ENCODE data around the gene P2RY14. TPM values are rescaled to one million over a fixed set of nuclear protein-coding genes. Genes with fewer than 3 reads are reported as not detected.
"Not testable (repeated sequence)": the region's sequence is repeated elsewhere in the genome, so short reads cannot be mapped to it uniquely, and the experiment has no call there.

P2RY14 gene
- total and polyA plus RNA-seq, 4 donors: 0.97 to 2.8 (median 1.4) TPM

GRCh38 chr3:151178208-151178845, 100.0 kb downstream of the P2RY14 start:
- 90 to 96% methylated on average over 2 of the region's 2 CpGs for WGBS, 2 donors
- ATAC-seq (ENCODE audit: low FRiP score): no peak
- intact Hi-C loops (cut with DNase I): no loop called here
- no peaks in the 10 kb centered on the region for H3K27me3 ChIP-seq (ENCODE audit: control insufficient read depth in 1 of 2, insufficient read depth in 2 of 2, low read length in 1 of 2)
- no peak for DNase-seq
- no peak overlapping the region for H3K27ac ChIP-seq (ENCODE audit: low read depth in 1 of 2, low read length in 2 of 2)
- no peaks in the 10 kb centered on the region for H3K4me1 ChIP-seq (ENCODE audit: control insufficient read depth in 1 of 2, insufficient read depth in 2 of 2, low read length in 2 of 2)
- no peaks in the 10 kb centered on the region for H3K36me3 ChIP-seq (ENCODE audit: control insufficient read depth in 1 of 2, insufficient read depth in 2 of 2, low read length in 1 of 2)
- H3K9me3 ChIP-seq (ENCODE audit: control insufficient read depth, low read length): no peaks in the 10 kb centered on the region
- no peak overlapping the region for H3K4me3 ChIP-seq (ENCODE audit: low read length in 2 of 2)

- Histone ChIP-seq H3K9me3 (ENCODE audit: control insufficient read depth, low read length) (no peaks in the 10 kb centered on the region), H3K27me3 (ENCODE audit: control insufficient read depth in 1 of 2, insufficient read depth in 2 of 2, low read length in 1 of 2) (no peaks in the 10 kb centered on the region), H3K4me3 (ENCODE audit: low read length in 2 of 2) (no peak overlapping the region), H3K36me3 (ENCODE audit: control insufficient read depth in 1 of 2, insufficient read depth in 2 of 2, low read length in 1 of 2) (no peaks in the 10 kb centered on the region), H3K4me1 (ENCODE audit: control insufficient read depth in 1 of 2, insufficient read depth in 2 of 2, low read length in 2 of 2) (no peaks in the 10 kb centered on the region), H3K27ac (ENCODE audit: low read depth in 1 of 2, low read length in 2 of 2) (no peak overlapping the region)
- intact Hi-C loops (cut with DNase I): no loop called here
- no peak for DNase-seq
- WGBS, 2 donors: 98 to 99% methylated on average over 2 of the region's 2 CpGs
- no peak for ATAC-seq (ENCODE audit: low FRiP score)
These were observed 102.4 kb downstream of the P2RY14 start for GRCh38 chr3:151175952-151176351.

GRCh38 chr3:151174351-151174750, 104.0 kb downstream of the P2RY14 start:
- H3K9me3 ChIP-seq (ENCODE audit: control insufficient read depth, low read length): no peaks in the 10 kb centered on the region
- WGBS, 2 donors: 71 to 82% methylated on average over 2 of the region's 2 CpGs
- no peaks in the 10 kb centered on the region for H3K27me3 ChIP-seq (ENCODE audit: control insufficient read depth in 1 of 2, insufficient read depth in 2 of 2, low read length in 1 of 2)
- no peak for ATAC-seq (ENCODE audit: low FRiP score)
- no peaks in the 10 kb centered on the region for H3K4me1 ChIP-seq (ENCODE audit: control insufficient read depth in 1 of 2, insufficient read depth in 2 of 2, low read length in 2 of 2)
- H3K36me3 ChIP-seq (ENCODE audit: control insufficient read depth in 1 of 2, insufficient read depth in 2 of 2, low read length in 1 of 2): no peaks in the 10 kb centered on the region
- no peak overlapping the region for H3K4me3 ChIP-seq (ENCODE audit: low read length in 2 of 2)
- no peak for DNase-seq
- intact Hi-C loops (cut with DNase I): no loop called here
- no peak overlapping the region for H3K27ac ChIP-seq (ENCODE audit: low read depth in 1 of 2, low read length in 2 of 2)

GRCh38 chr3:151171145-151171757, 107.1 kb downstream of the P2RY14 start:
- no peaks in the 10 kb centered on the region for H3K9me3 ChIP-seq (ENCODE audit: control insufficient read depth, low read length)
- no peaks in the 10 kb centered on the region for H3K27me3 ChIP-seq (ENCODE audit: control insufficient read depth in 1 of 2, insufficient read depth in 2 of 2, low read length in 1 of 2)
- no peak overlapping the region for H3K4me3 ChIP-seq (ENCODE audit: low read length in 2 of 2)
- no peak for ATAC-seq (ENCODE audit: low FRiP score)
- H3K4me1 ChIP-seq (ENCODE audit: control insufficient read depth in 1 of 2, insufficient read depth in 2 of 2, low read length in 2 of 2): no peaks in the 10 kb centered on the region
- intact Hi-C loops (cut with DNase I): no loop called here
- 72 to 73% methylated on average over 5 of the region's 5 CpGs for WGBS, 2 donors
- H3K27ac ChIP-seq (ENCODE audit: low read depth in 1 of 2, low read length in 2 of 2): no peak overlapping the region
- DNase-seq: peak in 1 of 2 donors; percentile 54
- no peaks in the 10 kb centered on the region for H3K36me3 ChIP-seq (ENCODE audit: control insufficient read depth in 1 of 2, insufficient read depth in 2 of 2, low read length in 1 of 2)

GRCh38 chr3:151169948-151170679, 108.2 kb downstream of the P2RY14 start:
- H3K27ac ChIP-seq (ENCODE audit: low read depth in 1 of 2, low read length in 2 of 2); H3K36me3 ChIP-seq (ENCODE audit: control insufficient read depth in 1 of 2, insufficient read depth in 2 of 2, low read length in 1 of 2); H3K4me1 ChIP-seq (ENCODE audit: control insufficient read depth in 1 of 2, insufficient read depth in 2 of 2, low read length in 2 of 2); H3K4me3 ChIP-seq (ENCODE audit: low read length in 2 of 2); H3K9me3 ChIP-seq (ENCODE audit: control insufficient read depth, low read length); H3K27me3 ChIP-seq (ENCODE audit: control insufficient read depth in 1 of 2, insufficient read depth in 2 of 2, low read length in 1 of 2): not testable (repeated sequence)
- ATAC-seq (ENCODE audit: low FRiP score) (peak; percentile 71), DNase-seq (peak in 1 of 2 donors; percentile 83)
- WGBS, 2 donors: 86 to 91% methylated on average over 9 of the region's 9 CpGs
- intact Hi-C loops (cut with DNase I): loop anchor here (2.0 to 5.0 kb wide), 3 partner anchors 57 to 112 kb away; no protein-coding TSS in a partner anchor

GRCh38 chr3:151169262-151169947, 108.9 kb downstream of the P2RY14 start:
- H3K9me3 ChIP-seq (ENCODE audit: control insufficient read depth, low read length): no peaks in the 10 kb centered on the region
- WGBS, 2 donors: 94% methylated on average over 9 of the region's 9 CpGs
- intact Hi-C loops (cut with DNase I): loop anchor here (2.0 to 5.0 kb wide), 3 partner anchors 58 to 113 kb away; no protein-coding TSS in a partner anchor
- no peaks in the 10 kb centered on the region for H3K27me3 ChIP-seq (ENCODE audit: control insufficient read depth in 1 of 2, insufficient read depth in 2 of 2, low read length in 1 of 2)
- H3K4me3 ChIP-seq (ENCODE audit: low read length in 2 of 2): no peak overlapping the region
- H3K4me1 ChIP-seq (ENCODE audit: control insufficient read depth in 1 of 2, insufficient read depth in 2 of 2, low read length in 2 of 2): no peaks in the 10 kb centered on the region
- H3K27ac ChIP-seq (ENCODE audit: low read depth in 1 of 2, low read length in 2 of 2): no peak overlapping the region
- ATAC-seq (ENCODE audit: low FRiP score) (no peak), DNase-seq (peak in 1 of 2 donors; percentile 51)
- H3K36me3 ChIP-seq (ENCODE audit: control insufficient read depth in 1 of 2, insufficient read depth in 2 of 2, low read length in 1 of 2): no peaks in the 10 kb centered on the region

- H3K4me1 ChIP-seq (ENCODE audit: control insufficient read depth in 1 of 2, insufficient read depth in 2 of 2, low read length in 2 of 2): no peaks in the 10 kb centered on the region
- H3K27ac ChIP-seq (ENCODE audit: low read depth in 1 of 2, low read length in 2 of 2): no peak overlapping the region
- intact Hi-C loops (cut with DNase I): loop anchor here (2.0 to 5.0 kb wide), 3 partner anchors 59 to 114 kb away; no protein-coding TSS in a partner anchor
- H3K4me3 ChIP-seq (ENCODE audit: low read length in 2 of 2): no peak overlapping the region
- peak; percentile 83 to 86 for DNase-seq
- H3K36me3 ChIP-seq (ENCODE audit: control insufficient read depth in 1 of 2, insufficient read depth in 2 of 2, low read length in 1 of 2): no peaks in the 10 kb centered on the region
- peak; percentile 86 for ATAC-seq (ENCODE audit: low FRiP score)
- H3K9me3 ChIP-seq (ENCODE audit: control insufficient read depth, low read length): no peaks in the 10 kb centered on the region
- no peaks in the 10 kb centered on the region for H3K27me3 ChIP-seq (ENCODE audit: control insufficient read depth in 1 of 2, insufficient read depth in 2 of 2, low read length in 1 of 2)
- 27 to 30% methylated on average over 7 of the region's 7 CpGs for WGBS, 2 donors
These were observed 109.9 kb downstream of the P2RY14 start for GRCh38 chr3:151168269-151169094.

GRCh38 chr3:151166161-151166560, 112.2 kb downstream of the P2RY14 start:
- no peak for DNase-seq
- intact Hi-C loops (cut with DNase I): loop anchor here (5.0 kb wide), 2 partner anchors 61 to 116 kb away; no protein-coding TSS in a partner anchor
- Histone ChIP-seq H3K27me3 (ENCODE audit: control insufficient read depth in 1 of 2, insufficient read depth in 2 of 2, low read length in 1 of 2) (no peaks in the 10 kb centered on the region), H3K4me1 (ENCODE audit: control insufficient read depth in 1 of 2, insufficient read depth in 2 of 2, low read length in 2 of 2) (no peaks in the 10 kb centered on the region), H3K4me3 (ENCODE audit: low read length in 2 of 2) (no peak overlapping the region), H3K27ac (ENCODE audit: low read depth in 1 of 2, low read length in 2 of 2) (no peak overlapping the region), H3K36me3 (ENCODE audit: control insufficient read depth in 1 of 2, insufficient read depth in 2 of 2, low read length in 1 of 2) (no peaks in the 10 kb centered on the region), H3K9me3 (ENCODE audit: control insufficient read depth, low read length) (no peaks in the 10 kb centered on the region)
- WGBS, 2 donors: 86% methylated on average over 3 of the region's 3 CpGs
- no peak for ATAC-seq (ENCODE audit: low FRiP score)
